Left forelimb (tissue), 1 donor: ENCODE measurements around the gene ARX.

ENCODE experiments used
- DNase-seq: peaks from one replicate; pipeline ENCODE4 v3.0.0-alpha.2; 2018; ENCODE audit warnings: low spot score

Gene ARX

GRCh38 chrX:25015486-25016360, at the start of gene ARX:
ARX (minus strand) TSS chrX:25015965; CDS start chrX:25015737, 228 bp downstream.
- DNase-seq, result peak; percentile 77

- DNase-seq, result no peak
Observed at GRCh38 chrX:25059273-25059672, 43.5 kb upstream of the ARX start.

GRCh38 chrX:25052798-25053534, 37.2 kb upstream of the ARX start:
- DNase-seq, result no peak

- no peak for DNase-seq
Observed at GRCh38 chrX:25049971-25050370, 34.2 kb upstream of the ARX start.

GRCh38 chrX:25049357-25049756, 33.6 kb upstream of the ARX start:
- DNase-seq, result no peak

GRCh38 chrX:25048178-25048577, 32.4 kb upstream of the ARX start:
- DNase-seq, result no peak

GRCh38 chrX:25043192-25043591, 27.4 kb upstream of the ARX start:
- DNase-seq, result no peak

GRCh38 chrX:25039036-25039435, 23.3 kb upstream of the ARX start:
- DNase-seq, result no peak

GRCh38 chrX:25034889-25035288, 19.1 kb upstream of the ARX start:
- DNase-seq, result no peak

GRCh38 chrX:25029288-25029825, 13.6 kb upstream of the ARX start:
- no peak for DNase-seq

- no peak for DNase-seq
Observed at GRCh38 chrX:25028726-25029125, 13.0 kb upstream of the ARX start.

- DNase-seq, result no peak
Observed at GRCh38 chrX:25026576-25026975, 10.8 kb upstream of the ARX start.

GRCh38 chrX:25025615-25026014, 9.8 kb upstream of the ARX start:
- no peak for DNase-seq

- no peak for DNase-seq
Observed at GRCh38 chrX:25023908-25024307, 8.1 kb upstream of the ARX start.

- DNase-seq, result no peak
Observed at GRCh38 chrX:25022499-25023325, 6.9 kb upstream of the ARX start.

- no peak for DNase-seq
Observed at GRCh38 chrX:25020905-25021449, 5.2 kb upstream of the ARX start.

GRCh38 chrX:25020391-25020904, 4.7 kb upstream of the ARX start:
- DNase-seq, result no peak

- no peak for DNase-seq
Observed at GRCh38 chrX:25019707-25020390, 4.1 kb upstream of the ARX start.

GRCh38 chrX:25018682-25019081, 2.9 kb upstream of the ARX start:
- DNase-seq, result no peak

- DNase-seq, result no peak
Observed at GRCh38 chrX:25017667-25018247, 2.0 kb upstream of the ARX start.
